ENCODE measurements around the gene STK38.

- no peak for TF ChIP-seq CTCF (IDR thresholded peaks at IDR 0.05)
- TF ChIP-seq EZH2 (IDR thresholded peaks at IDR 0.05; ENCODE audit: borderline replicate concordance, insufficient read depth, low read depth, low read length, poor library complexity, severe bottlenecking), result no peak
These were observed 32.9 kb upstream of the STK38 start for GRCh38 chr6:36580184-36580526.

Measured in B cell (primary cell).